Measurements from ENCODE around the gene DGKD. TPM values are rescaled to one million over a fixed set of nuclear protein-coding genes. Genes with fewer than 3 reads are reported as not detected.
A peak's percentile ranks its signal among the peaks of the same experiment; 100 is the strongest.

DGKD gene
- total RNA-seq, 1 experiment from 2014 or later, result 16.0 TPM

- Histone ChIP-seq H3K4me1 (replicated peaks) (peaks cover 19% of the 10 kb centered on the region), H3K9me3 (replicated peaks) (peaks cover 10% of the 10 kb centered on the region)
- peak in 1 of 2 experiments; percentile 15 for DNase-seq (ENCODE audit: low read depth in 1 of 2, low spot score in 2 of 2)
These were observed 55.1 kb downstream of the DGKD start for GRCh38 chr2:233409286-233409991.

GRCh38 chr2:233410196-233410760, 56.0 kb downstream of the DGKD start:
- Histone ChIP-seq H3K27me3 (replicated peaks) (no peaks in the 10 kb centered on the region), H3K27ac (no peak overlapping the region), H3K4me1 (replicated peaks) (peaks cover 28% of the 10 kb centered on the region), H3K4me3 (no peak overlapping the region), H3K36me3 (peaks cover 4% of the 10 kb centered on the region; the same call in 1 of the 2 replicates), H3K9me3 (replicated peaks) (peaks cover 10% of the 10 kb centered on the region)
- DNase-seq (ENCODE audit: low read depth in 1 of 2, low spot score in 2 of 2), result no peak

More at GRCh38 chr2:233409286-233409991, 55.1 kb downstream of the DGKD start:
- H3K4me3 ChIP-seq, result no peak overlapping the region
- no peaks in the 10 kb centered on the region for H3K27me3 ChIP-seq (replicated peaks)
- no peak overlapping the region for H3K27ac ChIP-seq
- H3K36me3 ChIP-seq, result peaks cover 4% of the 10 kb centered on the region; the same call in 1 of the 2 replicates

GRCh38 chr2:233411162-233411561, 56.9 kb downstream of the DGKD start:
- Histone ChIP-seq H3K4me1 (replicated peaks) (peaks cover 33% of the 10 kb centered on the region), H3K4me3 (no peak overlapping the region), H3K9me3 (replicated peaks) (peaks cover 10% of the 10 kb centered on the region), H3K27me3 (replicated peaks) (no peaks in the 10 kb centered on the region), H3K27ac (no peak overlapping the region), H3K36me3 (peaks cover 4% of the 10 kb centered on the region; the same call in 1 of the 2 replicates)
- DNase-seq (ENCODE audit: low read depth in 1 of 2, low spot score in 2 of 2), result no peak

- Histone ChIP-seq H3K27ac (no peak overlapping the region), H3K36me3 (peaks cover 4% of the 10 kb centered on the region; the same call in 1 of the 2 replicates), H3K27me3 (replicated peaks) (no peaks in the 10 kb centered on the region), H3K4me1 (replicated peaks) (peaks cover 33% of the 10 kb centered on the region), H3K4me3 (no peak overlapping the region), H3K9me3 (replicated peaks) (peaks cover 10% of the 10 kb centered on the region)
- no peak for DNase-seq (ENCODE audit: low read depth in 1 of 2, low spot score in 2 of 2)
These were observed 58.1 kb downstream of the DGKD start for GRCh38 chr2:233412405-233412804.

- DNase-seq (ENCODE audit: low read depth in 1 of 2, low spot score in 2 of 2), result no peak
- Histone ChIP-seq H3K4me1 (replicated peaks) (peaks cover 36% of the 10 kb centered on the region), H3K27me3 (replicated peaks) (no peaks in the 10 kb centered on the region), H3K36me3 (peaks cover 4% of the 10 kb centered on the region; the same call in 1 of the 2 replicates), H3K9me3 (replicated peaks) (peaks cover 10% of the 10 kb centered on the region), H3K27ac (peak overlapping the region; percentile 73), H3K4me3 (no peak overlapping the region)
These were observed 58.8 kb downstream of the DGKD start for GRCh38 chr2:233413046-233413445.

- H3K4me3 ChIP-seq, result no peak overlapping the region
- peaks cover 10% of the 10 kb centered on the region for H3K9me3 ChIP-seq (replicated peaks)
- peak overlapping the region; percentile 73 for H3K27ac ChIP-seq
- peak; percentile 76 to 89 for DNase-seq (ENCODE audit: low read depth in 1 of 2, low spot score in 2 of 2)
- H3K36me3 ChIP-seq, result peaks cover 4% of the 10 kb centered on the region; the same call in 1 of the 2 replicates
- H3K4me1 ChIP-seq (replicated peaks), result peaks cover 43% of the 10 kb centered on the region
- no peaks in the 10 kb centered on the region for H3K27me3 ChIP-seq (replicated peaks)
These were observed 59.4 kb downstream of the DGKD start for GRCh38 chr2:233413559-233414272.

- Histone ChIP-seq H3K4me3 (no peak overlapping the region), H3K4me1 (replicated peaks) (peaks cover 48% of the 10 kb centered on the region), H3K27ac (peak overlapping the region; percentile 73), H3K27me3 (replicated peaks) (no peaks in the 10 kb centered on the region), H3K36me3 (peaks cover 4% of the 10 kb centered on the region; the same call in 1 of the 2 replicates), H3K9me3 (replicated peaks) (peaks cover 10% of the 10 kb centered on the region)
- no peak for DNase-seq (ENCODE audit: low read depth in 1 of 2, low spot score in 2 of 2)
These were observed 60.0 kb downstream of the DGKD start for GRCh38 chr2:233414273-233414654.

GRCh38 chr2:233414777-233415570, 60.7 kb downstream of the DGKD start:
- DNase-seq (ENCODE audit: low read depth in 1 of 2, low spot score in 2 of 2), result peak in 1 of 2 experiments; percentile 19
- Histone ChIP-seq H3K27me3 (replicated peaks) (no peaks in the 10 kb centered on the region), H3K27ac (peak overlapping the region; percentile 73), H3K9me3 (replicated peaks) (peaks cover 10% of the 10 kb centered on the region), H3K36me3 (peaks cover 4% of the 10 kb centered on the region; the same call in 1 of the 2 replicates), H3K4me3 (no peak overlapping the region), H3K4me1 (replicated peaks) (peaks cover 53% of the 10 kb centered on the region)

- no peak for DNase-seq (ENCODE audit: low read depth in 1 of 2, low spot score in 2 of 2)
- H3K27ac ChIP-seq, result no peak overlapping the region
- peaks cover 1% of the 10 kb centered on the region; the same call in 1 of the 2 replicates for H3K36me3 ChIP-seq
- peaks cover 8% of the 10 kb centered on the region for H3K9me3 ChIP-seq (replicated peaks)
- H3K4me3 ChIP-seq, result no peak overlapping the region
- H3K27me3 ChIP-seq (replicated peaks), result no peaks in the 10 kb centered on the region
- peaks cover 61% of the 10 kb centered on the region for H3K4me1 ChIP-seq (replicated peaks)
These were observed 61.9 kb downstream of the DGKD start for GRCh38 chr2:233416199-233416598.

- Histone ChIP-seq H3K4me1 (replicated peaks) (peaks cover 61% of the 10 kb centered on the region), H3K36me3 (no peaks in the 10 kb centered on the region), H3K27me3 (replicated peaks) (no peaks in the 10 kb centered on the region), H3K9me3 (replicated peaks) (0 out of 2 replicates have a peak, but pooled peaks cover 3% of the 10 kb centered on the region), H3K4me3 (no peak overlapping the region), H3K27ac (no peak overlapping the region)
- DNase-seq (ENCODE audit: low read depth in 1 of 2, low spot score in 2 of 2), result no peak
These were observed 62.4 kb downstream of the DGKD start for GRCh38 chr2:233416706-233417105.

GRCh38 chr2:233417282-233417681, 63.0 kb downstream of the DGKD start:
- DNase-seq (ENCODE audit: low read depth in 1 of 2, low spot score in 2 of 2), result no peak
- Histone ChIP-seq H3K4me3 (no peak overlapping the region), H3K36me3 (peaks cover under 1% of the 10 kb centered on the region; the same call in 1 of the 2 replicates), H3K27me3 (replicated peaks) (no peaks in the 10 kb centered on the region), H3K27ac (no peak overlapping the region), H3K9me3 (replicated peaks) (no peaks in the 10 kb centered on the region), H3K4me1 (replicated peaks) (peaks cover 67% of the 10 kb centered on the region)

GRCh38 chr2:233418052-233418760, 63.9 kb downstream of the DGKD start:
- H3K36me3 ChIP-seq, result peaks cover 9% of the 10 kb centered on the region; the same call in 1 of the 2 replicates
- H3K4me1 ChIP-seq (replicated peaks), result peaks cover 65% of the 10 kb centered on the region
- no peaks in the 10 kb centered on the region for H3K27me3 ChIP-seq (replicated peaks)
- H3K4me3 ChIP-seq, result peak overlapping the region; percentile 29; the same call in 1 of the 2 replicates
- no peak for DNase-seq (ENCODE audit: low read depth in 1 of 2, low spot score in 2 of 2)
- H3K27ac ChIP-seq, result peak overlapping the region; percentile 71
- no peaks in the 10 kb centered on the region for H3K9me3 ChIP-seq (replicated peaks)

Measured in SJSA1 (cell line).